PFSK-1 (cell line): ENCODE measurements around the gene SHQ1.

ENCODE experiments used
- POLR2AphosphoS5 ChIP-seq: IDR thresholded peaks from 2 replicates; pipeline ENCODE4 v1.6.1; 2012; ENCODE audit warnings: low read depth, mild to moderate bottlenecking, control low read depth, low read length, moderate library complexity
- SIN3A ChIP-seq: IDR thresholded peaks from 2 replicates; pipeline ENCODE4 v1.6.1; 2012; ENCODE audit warnings: mild to moderate bottlenecking, low read length, moderate library complexity, borderline replicate concordance; ENCODE audit not compliant: insufficient read depth
- TAF1 ChIP-seq: IDR thresholded peaks from 2 replicates; pipeline ENCODE4 v1.6.1; 2012; ENCODE audit warnings: low read length, control low read depth, borderline replicate concordance; ENCODE audit not compliant: insufficient read depth
- TF ChIP-seq, protein P1 (sequence below), 2 experiments: IDR thresholded peaks; 2 replicates each; pipeline versions ENCODE4 v1.6.1 to v1.8.0; 2011 to 2012; ENCODE audit warnings: low read depth in 2 of 2, low read length in 2 of 2, control low read depth in 1 of 2, inconsistent platforms in 1 of 2, mild to moderate bottlenecking in 1 of 2, moderate library complexity in 1 of 2; ENCODE audit not compliant: insufficient read depth in 1 of 2

GRCh38 chr3:72818905-72819304, 29.3 kb downstream of the SHQ1 start:
- TF ChIP-seq, protein P1, sequence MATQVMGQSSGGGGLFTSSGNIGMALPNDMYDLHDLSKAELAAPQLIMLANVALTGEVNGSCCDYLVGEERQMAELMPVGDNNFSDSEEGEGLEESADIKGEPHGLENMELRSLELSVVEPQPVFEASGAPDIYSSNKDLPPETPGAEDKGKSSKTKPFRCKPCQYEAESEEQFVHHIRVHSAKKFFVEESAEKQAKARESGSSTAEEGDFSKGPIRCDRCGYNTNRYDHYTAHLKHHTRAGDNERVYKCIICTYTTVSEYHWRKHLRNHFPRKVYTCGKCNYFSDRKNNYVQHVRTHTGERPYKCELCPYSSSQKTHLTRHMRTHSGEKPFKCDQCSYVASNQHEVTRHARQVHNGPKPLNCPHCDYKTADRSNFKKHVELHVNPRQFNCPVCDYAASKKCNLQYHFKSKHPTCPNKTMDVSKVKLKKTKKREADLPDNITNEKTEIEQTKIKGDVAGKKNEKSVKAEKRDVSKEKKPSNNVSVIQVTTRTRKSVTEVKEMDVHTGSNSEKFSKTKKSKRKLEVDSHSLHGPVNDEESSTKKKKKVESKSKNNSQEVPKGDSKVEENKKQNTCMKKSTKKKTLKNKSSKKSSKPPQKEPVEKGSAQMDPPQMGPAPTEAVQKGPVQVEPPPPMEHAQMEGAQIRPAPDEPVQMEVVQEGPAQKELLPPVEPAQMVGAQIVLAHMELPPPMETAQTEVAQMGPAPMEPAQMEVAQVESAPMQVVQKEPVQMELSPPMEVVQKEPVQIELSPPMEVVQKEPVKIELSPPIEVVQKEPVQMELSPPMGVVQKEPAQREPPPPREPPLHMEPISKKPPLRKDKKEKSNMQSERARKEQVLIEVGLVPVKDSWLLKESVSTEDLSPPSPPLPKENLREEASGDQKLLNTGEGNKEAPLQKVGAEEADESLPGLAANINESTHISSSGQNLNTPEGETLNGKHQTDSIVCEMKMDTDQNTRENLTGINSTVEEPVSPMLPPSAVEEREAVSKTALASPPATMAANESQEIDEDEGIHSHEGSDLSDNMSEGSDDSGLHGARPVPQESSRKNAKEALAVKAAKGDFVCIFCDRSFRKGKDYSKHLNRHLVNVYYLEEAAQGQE (IDR thresholded peaks at IDR 0.05; ENCODE audit: insufficient read depth in 1 of 2, low read depth in 2 of 2, low read length in 2 of 2) = no peak
- TF ChIP-seq SIN3A = no peak
- TF ChIP-seq TAF1 = no peak
- TF ChIP-seq POLR2AphosphoS5 = no peak
